Loucy (cell line): ENCODE measurements around the gene LRRC18.

Experiments
- H2AFZ ChIP-seq: fragments of 200-600 bp; sonication (generic); 2 replicates; pipeline ENCODE4 v1.6.0; 2016; ENCODE audit warnings: antibody characterized with exemption, mild to moderate bottlenecking, low read length, moderate library complexity
- H3F3A ChIP-seq: fragments of 200-600 bp; 2 replicates; pipeline ENCODE4 v1.6.0; 2016; ENCODE audit warnings: antibody characterized with exemption, low read depth, mild to moderate bottlenecking
- H3K27me3 ChIP-seq: fragments of 200-600 bp; sonication (generic); 2 replicates; pipeline ENCODE4 v1.6.1; 2014; ENCODE audit warnings: low read length, mild to moderate bottlenecking; ENCODE audit not compliant: insufficient read depth, poor library complexity, severe bottlenecking
- H3K36me3 ChIP-seq: fragments of 200-600 bp; sonication (generic); 2 replicates; pipeline ENCODE4 v1.6.1; 2016; ENCODE audit warnings: low read length; ENCODE audit not compliant: insufficient read depth
- H3K4me1 ChIP-seq: fragments of 200-600 bp; sonication (generic); 2 replicates; pipeline ENCODE4 v1.5.1; 2014; ENCODE audit warnings: low read length, mild to moderate bottlenecking; ENCODE audit not compliant: insufficient read depth, poor library complexity, severe bottlenecking
- H3K4me2 ChIP-seq: fragments of 200-600 bp; sonication (generic); 2 replicates; pipeline ENCODE4 v1.6.0; 2014; ENCODE audit warnings: antibody characterized with exemption, low read length, low read depth, mild to moderate bottlenecking; ENCODE audit not compliant: poor library complexity, severe bottlenecking
- H3K4me3 ChIP-seq: fragments of 200-600 bp; sonication (generic); 2 replicates; pipeline ENCODE4 v1.5.1; 2014; ENCODE audit warnings: low read length, mild to moderate bottlenecking, mixed read lengths; ENCODE audit not compliant: poor library complexity, severe bottlenecking
- H3K79me2 ChIP-seq: fragments of 200-600 bp; sonication (generic); 2 replicates; pipeline ENCODE4 v1.6.1; 2014; ENCODE audit warnings: low read length; ENCODE audit not compliant: insufficient read depth
- H3K9ac ChIP-seq: fragments of 200-600 bp; sonication (generic); 2 replicates; pipeline ENCODE4 v1.6.0; 2014; ENCODE audit warnings: mild to moderate bottlenecking, low read depth, low read length, moderate library complexity; ENCODE audit not compliant: poor library complexity, severe bottlenecking
- H3K9me2 ChIP-seq: fragments of 200-600 bp; sonication (generic); replicated peaks from 2 replicates; pipeline ENCODE4 v1.6.1; 2016; ENCODE audit warnings: low read depth, low read length, mixed read lengths
- H3K9me3 ChIP-seq: fragments of 200-600 bp; sonication (generic); 2 replicates; pipeline ENCODE4 v1.6.1; 2014; ENCODE audit warnings: mild to moderate bottlenecking, antibody characterized with exemption, low read length, low read depth; ENCODE audit not compliant: insufficient read depth
- H4K20me1 ChIP-seq: fragments of 200-600 bp; sonication (generic); 2 replicates; pipeline ENCODE4 v1.6.0; 2014; ENCODE audit warnings: antibody characterized with exemption, low read length, mild to moderate bottlenecking; ENCODE audit not compliant: insufficient read depth, poor library complexity, severe bottlenecking
- EZH2phosphoT487 ChIP-seq: fragments of 200-600 bp; IDR thresholded peaks from 2 replicates; pipeline ENCODE4 v1.6.1; 2018; ENCODE audit warnings: antibody characterized with exemption, mild to moderate bottlenecking, moderate library complexity, borderline replicate concordance
- TF ChIP-seq, protein P1 (sequence below): fragments of 200-600 bp; sonication (generic); conservative IDR thresholded peaks from 2 replicates; pipeline ENCODE4 v1.5.1; 2014; ENCODE audit warnings: mild to moderate bottlenecking, antibody characterized with exemption, low read length

LRRC18 gene

GRCh38 chr10:48913674-48914073, 26.0 kb downstream of the LRRC18 start:
- Histone ChIP-seq H3K79me2 (no peaks in the 10 kb centered on the region), H3K9me2 (no peaks in the 10 kb centered on the region), H3K4me1 (peaks cover 6% of the 10 kb centered on the region), H3K9ac (no peak overlapping the region), H3K36me3 (no peaks in the 10 kb centered on the region), H3F3A (no peaks in the 10 kb centered on the region), H3K27me3 (no peaks in the 10 kb centered on the region), H3K4me3 (no peak overlapping the region), H4K20me1 (no peaks in the 10 kb centered on the region), H3K4me2 (no peak overlapping the region), H3K9me3 (no peaks in the 10 kb centered on the region), H2AFZ (no peak overlapping the region)
- no peak for TF ChIP-seq EZH2phosphoT487
- TF ChIP-seq, protein P1, sequence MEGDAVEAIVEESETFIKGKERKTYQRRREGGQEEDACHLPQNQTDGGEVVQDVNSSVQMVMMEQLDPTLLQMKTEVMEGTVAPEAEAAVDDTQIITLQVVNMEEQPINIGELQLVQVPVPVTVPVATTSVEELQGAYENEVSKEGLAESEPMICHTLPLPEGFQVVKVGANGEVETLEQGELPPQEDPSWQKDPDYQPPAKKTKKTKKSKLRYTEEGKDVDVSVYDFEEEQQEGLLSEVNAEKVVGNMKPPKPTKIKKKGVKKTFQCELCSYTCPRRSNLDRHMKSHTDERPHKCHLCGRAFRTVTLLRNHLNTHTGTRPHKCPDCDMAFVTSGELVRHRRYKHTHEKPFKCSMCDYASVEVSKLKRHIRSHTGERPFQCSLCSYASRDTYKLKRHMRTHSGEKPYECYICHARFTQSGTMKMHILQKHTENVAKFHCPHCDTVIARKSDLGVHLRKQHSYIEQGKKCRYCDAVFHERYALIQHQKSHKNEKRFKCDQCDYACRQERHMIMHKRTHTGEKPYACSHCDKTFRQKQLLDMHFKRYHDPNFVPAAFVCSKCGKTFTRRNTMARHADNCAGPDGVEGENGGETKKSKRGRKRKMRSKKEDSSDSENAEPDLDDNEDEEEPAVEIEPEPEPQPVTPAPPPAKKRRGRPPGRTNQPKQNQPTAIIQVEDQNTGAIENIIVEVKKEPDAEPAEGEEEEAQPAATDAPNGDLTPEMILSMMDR = no peak

DNA sequence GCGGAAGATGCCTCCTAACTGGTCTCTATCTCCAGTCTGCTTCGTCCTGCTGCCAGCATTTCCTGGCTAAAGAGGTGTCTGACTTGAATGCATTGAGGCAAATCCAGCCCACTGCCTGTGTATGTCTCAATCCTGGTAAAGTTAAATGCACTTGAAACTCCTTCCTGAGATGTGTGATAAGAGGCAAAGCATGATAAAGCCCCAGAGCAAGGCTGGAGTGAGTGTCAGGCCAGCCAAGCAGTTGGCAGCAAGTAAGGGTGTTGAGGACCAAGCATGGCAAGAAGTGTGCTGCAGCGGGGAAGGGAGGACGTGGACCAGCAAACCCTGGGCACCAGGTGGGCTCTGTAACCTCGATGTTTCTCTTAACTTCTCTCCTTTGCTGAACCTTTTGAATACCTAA, 29.1 kb downstream of the LRRC18 start:
- no peaks in the 10 kb centered on the region for H3K27me3 ChIP-seq
- H4K20me1 ChIP-seq = no peaks in the 10 kb centered on the region
- H3K4me3 ChIP-seq = no peak overlapping the region
- no peaks in the 10 kb centered on the region for H3K36me3 ChIP-seq
- H2AFZ ChIP-seq = no peak overlapping the region
- no peaks in the 10 kb centered on the region for H3K9me2 ChIP-seq
- no peak overlapping the region for H3K4me2 ChIP-seq
- no peaks in the 10 kb centered on the region for H3K9me3 ChIP-seq
- no peak overlapping the region for H3K9ac ChIP-seq
- H3F3A ChIP-seq = no peaks in the 10 kb centered on the region
- no peaks in the 10 kb centered on the region for H3K4me1 ChIP-seq
- TF ChIP-seq, protein P1 = no peak
- no peak for TF ChIP-seq EZH2phosphoT487
- no peaks in the 10 kb centered on the region for H3K79me2 ChIP-seq

DNA sequence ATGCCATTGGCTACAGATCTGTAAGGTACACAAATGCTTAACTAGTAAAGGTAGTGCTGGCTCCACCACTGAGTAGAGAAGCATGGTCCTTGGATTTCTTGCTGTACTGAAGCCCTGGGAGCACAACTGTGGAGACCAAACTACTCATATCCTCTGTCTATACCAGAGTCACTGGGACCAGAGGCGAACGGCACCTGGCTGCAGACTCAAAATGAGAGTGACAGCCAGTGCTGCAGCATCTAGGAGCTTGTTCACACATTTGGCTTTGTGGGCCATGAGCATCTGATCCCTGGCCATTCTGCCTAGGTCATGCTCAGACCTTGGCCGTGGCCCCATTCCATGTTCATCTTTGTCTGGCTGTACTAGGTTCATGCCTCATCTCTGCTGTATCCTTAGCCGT, 31.9 kb downstream of the LRRC18 start:
- no peaks in the 10 kb centered on the region for H3K9me2 ChIP-seq
- H3F3A ChIP-seq = no peaks in the 10 kb centered on the region
- no peaks in the 10 kb centered on the region for H3K4me1 ChIP-seq
- H3K4me3 ChIP-seq = no peak overlapping the region
- no peak overlapping the region for H3K4me2 ChIP-seq
- no peaks in the 10 kb centered on the region for H3K27me3 ChIP-seq
- no peaks in the 10 kb centered on the region for H3K79me2 ChIP-seq
- no peaks in the 10 kb centered on the region for H4K20me1 ChIP-seq
- TF ChIP-seq, protein P1 = no peak
- TF ChIP-seq EZH2phosphoT487 = no peak
- no peaks in the 10 kb centered on the region for H3K36me3 ChIP-seq
- H2AFZ ChIP-seq = no peak overlapping the region
- H3K9ac ChIP-seq = no peak overlapping the region
- no peaks in the 10 kb centered on the region for H3K9me3 ChIP-seq
